Measurements from ENCODE around the gene ROS1.

The ROS1 gene

GRCh38 chr6:117440706-117441525 lies 15.2 kb upstream of the ROS1 start:
- no peak for DNase-seq (ENCODE audit: low spot score)

- no peak for DNase-seq (ENCODE audit: low spot score)
These were observed 6.5 kb upstream of the ROS1 start for GRCh38 chr6:117432273-117432672.

DNA sequence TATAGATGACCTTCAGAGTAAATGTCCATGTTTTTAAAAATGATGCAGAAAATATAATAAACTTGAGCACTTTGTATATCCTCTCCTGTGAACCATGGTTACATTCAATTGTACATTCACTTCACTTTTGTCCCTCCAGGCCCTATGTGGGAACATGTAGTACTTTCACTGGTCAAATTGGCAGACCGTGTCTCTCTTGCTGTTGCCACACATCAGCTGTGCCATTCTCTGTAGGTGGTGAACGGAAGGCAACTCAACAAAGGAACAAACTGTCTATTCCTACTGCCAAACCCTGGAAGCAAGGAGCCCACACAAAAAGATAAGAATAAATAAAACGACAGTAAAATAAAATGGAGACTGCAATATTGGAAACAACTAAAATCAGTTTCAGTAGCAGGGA lies 2.0 kb downstream of the ROS1 start:
- DNase-seq (ENCODE audit: low spot score), result no peak

- DNase-seq (ENCODE audit: low spot score), result no peak
These were observed 7.4 kb downstream of the ROS1 start for GRCh38 chr6:117418320-117418719.

DNA sequence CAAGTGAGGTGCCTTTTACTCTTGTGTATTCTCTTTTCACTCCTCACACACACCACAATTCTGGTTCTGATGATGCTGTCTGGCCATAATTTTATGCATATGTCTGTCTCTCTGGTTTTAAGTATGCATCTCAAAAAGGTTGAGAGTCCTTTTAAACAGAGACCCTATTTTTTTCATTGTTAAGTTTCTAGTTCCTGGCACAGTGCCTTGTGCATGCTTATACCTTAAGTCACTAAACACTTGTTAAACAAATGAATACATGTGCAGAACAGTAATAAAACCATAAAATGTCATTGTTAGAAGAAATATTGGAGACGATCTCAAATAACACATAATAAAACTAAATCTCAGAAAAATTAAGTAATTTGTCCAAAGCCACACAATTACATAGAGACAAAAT lies 7.9 kb downstream of the ROS1 start:
- DNase-seq (ENCODE audit: low spot score), result no peak

DNA sequence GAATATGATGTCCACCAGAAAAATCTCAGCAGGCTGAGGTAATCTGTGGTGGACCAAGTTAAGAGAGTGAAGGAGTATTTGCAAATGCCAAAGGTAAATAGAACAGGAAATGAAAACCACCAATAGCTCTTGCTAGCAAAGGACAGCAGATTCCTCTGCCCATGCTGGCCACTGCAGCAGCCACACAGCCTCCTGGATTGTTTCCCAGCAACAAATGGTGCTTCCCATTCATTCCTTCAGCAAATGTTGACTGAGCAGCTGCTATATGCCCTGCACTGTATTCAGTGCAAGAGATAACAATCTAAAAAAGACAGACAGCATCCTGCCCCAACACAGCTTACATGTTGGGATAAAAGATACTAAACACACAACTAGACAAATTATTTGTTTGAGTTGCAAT lies 11.0 kb downstream of the ROS1 start:
- no peak for DNase-seq (ENCODE audit: low spot score)

GRCh38 chr6:117411474-117411873 lies 14.3 kb downstream of the ROS1 start:
- no peak for DNase-seq (ENCODE audit: low spot score)

GRCh38 chr6:117409863-117410262 lies 15.9 kb downstream of the ROS1 start:
- DNase-seq (ENCODE audit: low spot score), result no peak

DNA sequence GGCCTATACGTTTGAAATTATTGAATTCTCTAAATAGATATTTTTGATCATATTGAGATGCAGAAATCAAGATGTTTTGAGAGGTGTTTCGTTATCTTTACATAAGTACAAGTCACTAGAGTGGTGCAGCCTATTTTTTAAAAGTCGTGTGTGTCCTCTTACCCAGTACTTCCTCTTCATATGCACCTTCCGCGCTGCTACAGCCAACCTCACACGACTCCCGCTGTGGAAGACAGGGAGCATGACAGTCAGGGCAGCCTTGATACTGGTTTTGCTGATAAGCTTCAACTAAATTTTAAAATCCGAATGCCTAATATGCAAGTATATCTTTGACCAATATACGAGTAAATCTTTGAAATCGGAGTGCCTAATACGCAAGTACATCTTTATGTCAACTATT lies 16.3 kb downstream of the ROS1 start:
- DNase-seq (ENCODE audit: low spot score), result no peak

- no peak for DNase-seq (ENCODE audit: low spot score)
These were observed 21.2 kb downstream of the ROS1 start for GRCh38 chr6:117404548-117404947.

DNA sequence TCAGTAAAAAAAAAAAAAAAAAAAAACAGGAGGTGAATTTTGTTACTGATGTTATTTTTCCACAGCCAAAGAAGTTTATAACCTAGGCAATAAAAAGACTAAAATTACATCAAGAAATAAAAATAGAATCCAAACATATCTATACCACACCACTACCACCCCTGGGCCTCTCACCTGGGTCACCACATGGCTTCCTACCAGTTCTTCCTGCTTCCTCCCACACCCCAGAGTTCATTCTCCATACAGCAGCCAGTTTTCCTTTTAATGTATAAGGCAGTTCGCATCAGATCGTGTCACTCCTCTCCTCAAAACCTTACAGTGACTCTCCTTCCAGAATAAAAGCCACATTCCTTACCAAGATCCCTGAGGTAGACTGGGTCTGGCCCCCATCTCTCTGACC lies 23.9 kb downstream of the ROS1 start:
- DNase-seq (ENCODE audit: low spot score), result no peak

- DNase-seq (ENCODE audit: low spot score), result no peak
These were observed 25.8 kb downstream of the ROS1 start for GRCh38 chr6:117399924-117400323.

DNA sequence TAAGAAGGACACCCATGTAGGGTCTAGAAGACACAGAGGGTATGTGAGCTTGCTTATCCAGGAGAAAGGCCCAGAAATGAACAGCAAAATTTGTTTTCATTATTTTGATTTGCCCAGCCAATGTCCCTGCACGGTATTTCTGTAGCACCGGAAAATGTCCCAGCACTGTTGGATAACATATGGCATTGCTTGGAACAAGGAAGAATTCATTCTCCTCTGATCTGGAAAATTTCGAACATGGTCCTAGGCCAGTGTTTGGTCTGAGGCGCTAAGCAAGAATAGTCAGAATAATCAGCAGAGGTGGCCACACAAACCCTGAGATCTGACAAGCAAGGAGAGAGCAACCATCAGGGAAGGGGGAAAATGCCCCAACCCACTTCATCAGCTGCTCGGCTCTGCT lies 26.6 kb downstream of the ROS1 start:
- DNase-seq (ENCODE audit: low spot score), result no peak

DNA sequence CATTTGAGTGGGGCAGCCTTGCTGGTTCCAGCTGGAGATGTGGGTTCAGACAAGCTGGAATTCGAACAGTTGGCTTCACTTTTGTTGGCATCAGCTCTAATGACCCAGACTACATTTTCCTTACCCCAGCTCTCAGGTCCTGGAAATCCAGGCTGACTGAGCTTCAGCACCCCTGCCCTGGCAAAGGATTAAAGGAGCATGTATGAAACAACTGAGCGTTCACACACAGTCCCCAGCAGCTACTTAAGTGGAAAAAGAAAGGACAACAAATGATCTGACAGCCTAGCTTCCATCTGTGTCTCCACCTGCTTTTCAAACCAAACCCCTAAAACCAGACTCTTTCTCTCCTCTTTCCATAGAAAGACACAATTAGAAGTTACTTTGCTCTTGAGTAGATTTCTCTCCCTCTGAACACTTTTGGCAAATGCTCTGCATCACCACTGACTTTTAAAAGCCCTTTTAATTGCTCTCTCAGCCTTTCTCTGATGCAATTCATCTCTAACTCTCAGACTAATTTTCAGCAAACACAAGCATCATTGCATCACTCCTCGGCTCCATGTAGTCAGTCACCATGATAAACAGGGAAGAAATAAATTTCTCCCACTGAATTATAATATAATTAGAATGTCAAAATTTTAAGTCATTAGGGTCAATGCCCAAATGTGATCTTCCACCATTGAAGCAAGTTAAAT lies 28.1 kb downstream of the ROS1 start:
- DNase-seq (ENCODE audit: low spot score), result no peak

DNA sequence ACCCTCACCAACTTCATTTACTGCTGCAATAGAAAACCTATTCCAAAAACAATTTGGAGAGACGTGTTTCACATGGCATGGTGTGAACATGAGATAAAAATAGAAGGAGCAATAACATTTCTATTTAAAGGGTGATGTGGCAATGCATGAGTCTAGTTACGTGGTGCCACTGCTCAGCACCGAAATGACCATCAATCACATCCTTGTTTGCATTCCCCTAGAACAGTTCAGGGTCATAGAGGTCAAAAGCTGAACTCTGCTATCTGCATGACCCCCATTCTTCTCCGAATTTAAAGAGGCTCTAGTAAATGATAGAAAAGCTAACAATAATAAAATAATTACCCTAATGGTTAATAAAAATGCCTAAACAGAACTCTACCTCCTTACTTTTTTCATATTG lies 29.5 kb downstream of the ROS1 start:
- no peak for DNase-seq (ENCODE audit: low spot score)

- DNase-seq (ENCODE audit: low spot score), result no peak
These were observed 30.6 kb downstream of the ROS1 start for GRCh38 chr6:117395164-117395563.

GRCh38 chr6:117393045-117393444 lies 32.7 kb downstream of the ROS1 start:
- DNase-seq (ENCODE audit: low spot score), result no peak

DNA sequence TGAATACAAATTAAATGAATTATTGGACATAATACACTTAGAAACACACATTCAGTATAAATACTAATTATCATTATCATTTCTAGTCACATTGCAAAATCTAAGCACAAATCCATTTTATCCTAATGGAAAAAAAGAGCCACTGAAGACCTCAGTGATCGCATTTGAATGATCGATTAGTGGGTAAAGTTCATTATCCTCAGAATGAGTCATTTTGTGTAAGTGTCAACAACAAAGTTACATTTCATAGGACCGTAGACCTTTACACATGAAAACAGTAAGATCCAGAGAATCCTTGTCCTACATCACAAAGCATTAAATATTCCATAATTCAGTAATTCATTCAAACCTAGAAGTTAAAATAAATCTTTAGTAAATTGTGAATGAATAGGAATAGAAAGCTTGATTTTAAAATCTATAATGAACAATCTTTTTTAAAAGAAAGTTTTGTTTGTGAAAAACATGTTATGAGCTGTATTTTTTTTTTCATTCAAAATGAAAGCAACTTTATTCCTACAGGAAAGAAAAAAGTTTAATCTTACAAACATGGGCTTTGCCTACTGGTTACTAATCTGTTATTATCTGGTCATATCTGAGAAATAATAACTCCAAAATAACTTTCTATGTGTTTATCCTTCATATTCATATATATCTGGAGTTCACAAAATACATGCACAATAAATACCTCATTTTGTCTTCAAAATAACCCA lies 33.7 kb downstream of the ROS1 start:
- no peak for DNase-seq (ENCODE audit: low spot score)

GRCh38 chr6:117389227-117390057 lies 36.3 kb downstream of the ROS1 start:
- no peak for DNase-seq (ENCODE audit: low spot score)

DNA sequence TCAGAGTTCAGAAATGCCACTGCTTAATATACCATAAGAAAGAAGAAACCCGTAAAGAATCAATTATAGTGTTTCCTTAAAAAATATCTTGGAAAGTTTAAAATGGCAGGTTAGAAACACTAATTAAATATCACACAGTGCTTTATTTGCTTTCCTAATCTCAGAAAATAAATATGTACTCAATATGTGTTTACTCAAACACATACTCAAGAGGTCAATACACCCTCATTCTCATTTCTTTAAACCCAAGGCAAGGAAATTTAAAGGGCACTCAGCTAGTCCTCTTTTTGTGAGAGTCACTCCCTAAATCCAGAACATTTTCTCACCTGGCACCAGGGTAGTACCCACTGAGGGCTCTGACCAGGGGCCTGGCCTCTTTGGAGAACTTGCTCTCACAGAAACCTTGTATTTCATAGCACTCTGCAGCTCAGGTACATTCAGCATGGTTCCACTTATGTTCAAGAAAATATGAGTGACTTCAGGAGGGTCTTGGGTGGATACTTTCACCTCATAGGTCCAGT lies 38.2 kb downstream of the ROS1 start:
- DNase-seq (ENCODE audit: low spot score), result no peak

DNA sequence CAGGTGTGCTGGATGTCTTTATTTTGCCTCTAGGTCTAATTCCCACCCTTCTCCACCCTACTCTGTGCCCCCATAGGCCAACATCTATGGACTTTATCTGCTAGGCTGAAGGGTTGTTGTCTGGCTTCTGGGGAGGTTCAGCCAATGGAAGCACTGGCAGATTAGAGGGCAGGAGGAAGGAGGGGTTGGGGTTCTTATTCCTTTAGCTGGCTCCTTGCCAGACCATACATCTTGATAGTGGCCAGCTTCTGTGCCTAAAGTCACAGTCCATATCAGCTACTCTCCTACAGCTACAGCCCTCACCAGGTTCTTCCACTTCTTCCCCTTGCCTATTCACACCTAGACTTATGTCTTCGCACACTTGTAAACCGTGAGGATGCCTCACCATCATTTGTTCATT lies 41.1 kb downstream of the ROS1 start:
- no peak for DNase-seq (ENCODE audit: low spot score)

GRCh38 chr6:117381749-117382148 lies 44.0 kb downstream of the ROS1 start:
- no peak for DNase-seq (ENCODE audit: low spot score)
